Measurements from ENCODE around the gene AKAP6. TPM values are rescaled to one million over a fixed set of nuclear protein-coding genes. Genes with fewer than 3 reads are reported as not detected.

Gene AKAP6
- polyA plus RNA-seq, 1 donor: 67.7 TPM

GRCh38 chr14:32846821-32847365, 517.8 kb downstream of the AKAP6 start:
- no peak for DNase-seq

- no peak for DNase-seq
Observed at GRCh38 chr14:32847867-32848266, 518.8 kb downstream of the AKAP6 start.

- DNase-seq: no peak
Observed at GRCh38 chr14:32865827-32866376, 536.8 kb downstream of the AKAP6 start.

GRCh38 chr14:32883188-32883587, 554.1 kb downstream of the AKAP6 start:
- DNase-seq: no peak

Other genes starting within 250 kb of the AKAP6 start
- gene RNU6-7, start 127.3 kb upstream of the AKAP6 start, polyA plus RNA-seq (ENCODE audit: insufficient read length): not detected
- not detected for gene RNU6-8, start 126.0 kb upstream of the AKAP6 start, polyA plus RNA-seq (ENCODE audit: insufficient read length)

Data from hindlimb muscle (tissue), 1 donor.